Astrocyte of the spinal cord (primary cell): ENCODE data around the gene U2SURP.
"Not testable (repeated sequence)": the region's sequence is repeated elsewhere in the genome, so short reads cannot be mapped to it uniquely, and the experiment has no call there.

Experiments
- DNase-seq: peaks from one replicate; pipeline ENCODE4 v3.0.0; 2011; ENCODE audit warnings: low read depth, low spot score
- H3K4me3 ChIP-seq: 2 replicates; pipeline ENCODE4 v1.5.1; 2011; ENCODE audit warnings: low read depth, mild to moderate bottlenecking, low read length, moderate library complexity
- CTCF ChIP-seq: IDR thresholded peaks from 2 replicates; pipeline ENCODE4 v1.5.1; 2012; ENCODE audit warnings: low read depth, mild to moderate bottlenecking, low read length, inconsistent platforms
- in situ Hi-C: cut with HindIII; loops from 2 replicates; pipeline ENCODE4 v1.10.0; 2017; ENCODE audit warnings: low sequenced_read_pairs

The U2SURP gene

GRCh38 chr3:143035466-143036211, 34.3 kb downstream of the U2SURP start:
- DNase-seq: peak; percentile 19
- in situ Hi-C loops: no loop called here
- TF ChIP-seq CTCF: no peak
- no peak overlapping the region for H3K4me3 ChIP-seq

GRCh38 chr3:143036557-143036956, 35.2 kb downstream of the U2SURP start:
- in situ Hi-C loops: no loop called here
- TF ChIP-seq CTCF: no peak
- H3K4me3 ChIP-seq: no peak overlapping the region
- no peak for DNase-seq

GRCh38 chr3:143037867-143038266, 36.5 kb downstream of the U2SURP start:
- no peak overlapping the region for H3K4me3 ChIP-seq
- in situ Hi-C loops: no loop called here
- TF ChIP-seq CTCF: no peak
- no peak for DNase-seq

DNA sequence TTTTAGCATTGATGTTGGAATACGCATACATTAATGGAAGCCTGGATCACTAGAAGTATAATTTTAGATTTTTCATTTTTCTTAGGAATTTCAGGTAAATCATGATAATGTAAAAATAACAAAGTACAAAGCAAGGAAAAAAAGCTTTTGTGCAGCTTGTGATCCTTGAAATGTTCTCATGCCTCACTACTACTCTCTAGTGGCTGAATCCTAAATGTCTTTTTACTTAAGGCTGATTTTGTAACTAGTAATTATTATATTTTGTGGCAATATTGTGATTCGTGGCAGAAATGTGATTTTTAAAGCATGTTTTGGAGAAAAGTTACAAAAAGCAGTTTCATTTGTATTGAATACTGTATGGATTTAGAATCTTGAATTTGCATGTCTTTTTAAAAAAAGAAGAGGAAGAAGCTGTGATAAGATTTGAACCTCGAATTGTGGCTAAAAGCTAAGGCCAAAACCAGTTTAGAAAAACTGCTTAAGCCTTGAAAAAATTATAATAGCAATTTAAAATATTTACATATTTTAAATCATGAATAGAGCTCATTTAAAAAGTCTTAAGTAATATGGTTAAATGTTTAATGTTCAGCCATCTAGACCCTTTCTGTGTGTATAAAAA, 39.0 kb downstream of the U2SURP start:
- no peak overlapping the region for H3K4me3 ChIP-seq
- peak; percentile 56 for TF ChIP-seq CTCF
- DNase-seq: peak; percentile 48
- in situ Hi-C loops: no loop called here

DNA sequence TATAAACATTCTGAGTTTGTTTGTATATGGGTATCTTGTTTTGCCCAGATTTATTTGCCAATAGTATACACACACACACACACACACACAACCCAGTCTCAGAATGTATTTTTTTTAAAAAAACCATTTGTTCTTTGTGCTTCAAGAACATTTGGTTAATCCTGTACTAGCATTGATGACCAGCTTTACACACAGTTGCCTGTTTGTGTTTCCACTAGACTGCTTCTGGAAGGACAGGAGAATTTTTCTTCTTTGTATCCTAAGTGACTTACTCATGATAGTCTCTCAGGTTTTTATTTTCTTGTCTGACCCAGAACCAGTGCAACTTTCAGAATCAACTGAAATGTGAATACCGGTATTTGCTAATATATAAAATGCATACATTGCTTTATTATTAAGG, 40.5 kb downstream of the U2SURP start:
- in situ Hi-C loops: no loop called here
- DNase-seq: no peak
- no peak overlapping the region for H3K4me3 ChIP-seq
- TF ChIP-seq CTCF: no peak

- no peak overlapping the region for H3K4me3 ChIP-seq
- no peak for DNase-seq
- TF ChIP-seq CTCF: no peak
- in situ Hi-C loops: no loop called here
Measured at GRCh38 chr3:143045639-143046038, 44.3 kb downstream of the U2SURP start.

DNA sequence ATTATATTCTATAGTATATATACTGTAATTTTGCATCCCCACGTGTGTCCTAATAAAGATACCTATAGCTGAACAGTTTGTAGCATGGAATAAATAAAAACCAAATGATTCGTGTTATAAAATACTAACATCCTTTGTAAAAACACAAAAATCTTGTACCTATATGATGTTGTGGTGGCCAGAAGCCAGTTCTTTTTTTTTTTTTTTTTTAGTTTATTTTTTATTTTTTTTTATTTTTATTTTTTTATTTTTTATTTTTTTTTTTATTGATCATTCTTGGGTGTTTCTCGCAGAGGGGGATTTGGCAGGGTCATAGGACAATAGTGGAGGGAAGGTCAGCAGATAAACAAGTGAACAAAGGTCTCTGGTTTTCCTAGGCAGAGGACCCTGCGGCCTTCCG, 44.7 kb downstream of the U2SURP start:
- DNase-seq, in situ Hi-C loops: not testable (repeated sequence)

More for the DNA sequence above, 44.7 kb downstream of the U2SURP start:
- H3K4me3 ChIP-seq: not testable (repeated sequence)
